ENCODE data around the gene TBC1D14.

TBC1D14 gene

GRCh38 chr4:6918338-6918737 is 8.7 kb downstream of the TBC1D14 start:
- no peaks in the 10 kb centered on the region for H3K9me3 ChIP-seq (ENCODE audit: control insufficient read depth, insufficient read depth, low read depth, low read length)
- 0 out of 2 replicates have a peak, but pooled peaks cover under 1% of the 10 kb centered on the region for H3K36me3 ChIP-seq (ENCODE audit: control insufficient read depth, insufficient read depth, low read length)
- H3K4me3 ChIP-seq (ENCODE audit: low read depth, low read length): no peak overlapping the region
- H3K27me3 ChIP-seq (ENCODE audit: control insufficient read depth, insufficient read depth, low read length): no peaks in the 10 kb centered on the region
- H3K9ac ChIP-seq (ENCODE audit: low read length): no peak overlapping the region
- H3K4me1 ChIP-seq (ENCODE audit: control insufficient read depth, insufficient read depth, low read length): peaks cover 26% of the 10 kb centered on the region
- H3K27ac ChIP-seq (ENCODE audit: low read depth, low read length): no peak overlapping the region

- Histone ChIP-seq H3K9ac (ENCODE audit: low read length) (no peak overlapping the region), H3K36me3 (ENCODE audit: control insufficient read depth, insufficient read depth, low read length) (peaks cover 15% of the 10 kb centered on the region), H3K4me1 (ENCODE audit: control insufficient read depth, insufficient read depth, low read length) (peaks cover 26% of the 10 kb centered on the region), H3K4me3 (ENCODE audit: low read depth, low read length) (no peak overlapping the region), H3K27ac (ENCODE audit: low read depth, low read length) (no peak overlapping the region), H3K9me3 (ENCODE audit: control insufficient read depth, insufficient read depth, low read depth, low read length) (no peaks in the 10 kb centered on the region), H3K27me3 (ENCODE audit: control insufficient read depth, insufficient read depth, low read length) (no peaks in the 10 kb centered on the region)
These were observed 10.5 kb downstream of the TBC1D14 start for GRCh38 chr4:6920171-6920570.

GRCh38 chr4:6923507-6923906 is 13.9 kb downstream of the TBC1D14 start:
- Histone ChIP-seq H3K4me3 (ENCODE audit: low read depth, low read length) (no peak overlapping the region), H3K9ac (ENCODE audit: low read length) (no peak overlapping the region), H3K27me3 (ENCODE audit: control insufficient read depth, insufficient read depth, low read length) (no peaks in the 10 kb centered on the region), H3K27ac (ENCODE audit: low read depth, low read length) (no peak overlapping the region), H3K9me3 (ENCODE audit: control insufficient read depth, insufficient read depth, low read depth, low read length) (no peaks in the 10 kb centered on the region), H3K4me1 (ENCODE audit: control insufficient read depth, insufficient read depth, low read length) (peaks cover 11% of the 10 kb centered on the region), H3K36me3 (ENCODE audit: control insufficient read depth, insufficient read depth, low read length) (peaks cover 15% of the 10 kb centered on the region)

- peaks cover 16% of the 10 kb centered on the region; the same call in 1 of the 2 replicates for H3K4me1 ChIP-seq (ENCODE audit: control insufficient read depth, insufficient read depth, low read length)
These were observed 14.7 kb downstream of the TBC1D14 start for GRCh38 chr4:6924361-6924779.

DNA sequence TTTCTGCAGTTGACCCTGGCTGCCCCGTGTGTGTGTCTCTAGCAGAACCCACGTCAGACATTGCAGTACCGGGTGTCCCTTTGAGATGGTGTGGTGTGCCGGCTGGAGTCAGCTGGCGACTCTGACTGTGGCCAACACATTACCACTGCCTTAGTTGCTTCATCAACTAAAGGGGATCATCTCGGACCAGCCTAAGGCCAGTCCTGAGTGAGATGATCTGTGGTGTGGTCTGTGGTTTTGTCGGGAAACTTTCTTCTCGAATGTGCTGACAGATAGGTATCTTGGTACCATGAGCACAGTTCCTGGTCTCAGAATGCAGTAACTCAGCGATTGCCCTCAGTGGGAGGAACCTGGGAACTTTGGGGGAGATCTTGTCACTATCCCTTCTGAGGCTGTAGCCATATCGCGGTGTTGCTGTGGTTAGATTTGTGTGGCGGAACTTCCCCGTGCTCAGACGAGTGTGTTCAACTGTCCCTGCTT is 15.8 kb downstream of the TBC1D14 start:
- H3K9me3 ChIP-seq (ENCODE audit: control insufficient read depth, insufficient read depth, low read depth, low read length): no peaks in the 10 kb centered on the region
- no peak overlapping the region for H3K4me3 ChIP-seq (ENCODE audit: low read depth, low read length)
- no peak overlapping the region for H3K9ac ChIP-seq (ENCODE audit: low read length)
- no peaks in the 10 kb centered on the region for H3K27me3 ChIP-seq (ENCODE audit: control insufficient read depth, insufficient read depth, low read length)
- H3K4me1 ChIP-seq (ENCODE audit: control insufficient read depth, insufficient read depth, low read length): peaks cover 24% of the 10 kb centered on the region; the same call in 1 of the 2 replicates
- H3K36me3 ChIP-seq (ENCODE audit: control insufficient read depth, insufficient read depth, low read length): peaks cover 15% of the 10 kb centered on the region
- no peak overlapping the region for H3K27ac ChIP-seq (ENCODE audit: low read depth, low read length)

More at GRCh38 chr4:6924361-6924779, 14.7 kb downstream of the TBC1D14 start:
- H3K9me3 ChIP-seq (ENCODE audit: control insufficient read depth, insufficient read depth, low read depth, low read length): no peaks in the 10 kb centered on the region
- H3K9ac ChIP-seq (ENCODE audit: low read length): no peak overlapping the region
- peaks cover 15% of the 10 kb centered on the region for H3K36me3 ChIP-seq (ENCODE audit: control insufficient read depth, insufficient read depth, low read length)
- no peak overlapping the region for H3K27ac ChIP-seq (ENCODE audit: low read depth, low read length)
- H3K4me3 ChIP-seq (ENCODE audit: low read depth, low read length): no peak overlapping the region
- no peaks in the 10 kb centered on the region for H3K27me3 ChIP-seq (ENCODE audit: control insufficient read depth, insufficient read depth, low read length)

DNA sequence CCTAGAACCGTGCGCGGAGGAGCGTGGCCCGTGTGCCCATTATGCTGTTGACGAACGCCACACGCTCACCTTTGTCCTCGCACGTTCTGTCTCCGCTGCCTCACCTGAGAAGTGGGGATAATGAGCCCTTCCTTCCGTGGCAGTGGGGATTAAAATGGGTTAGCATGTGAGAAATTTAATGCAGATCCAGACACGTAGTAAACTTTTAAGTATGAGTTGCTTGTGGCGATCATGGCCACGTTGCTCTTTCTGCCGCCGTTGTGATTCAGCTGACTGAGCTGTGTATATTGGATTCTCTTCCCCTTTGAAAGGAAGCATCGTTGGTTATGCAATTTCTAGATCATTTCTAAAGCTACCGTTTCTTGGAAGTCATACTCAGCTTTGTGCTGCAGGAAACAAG is 16.5 kb downstream of the TBC1D14 start:
- Histone ChIP-seq H3K27me3 (ENCODE audit: control insufficient read depth, insufficient read depth, low read length) (no peaks in the 10 kb centered on the region), H3K4me1 (ENCODE audit: control insufficient read depth, insufficient read depth, low read length) (peaks cover 24% of the 10 kb centered on the region; the same call in 1 of the 2 replicates), H3K27ac (ENCODE audit: low read depth, low read length) (no peak overlapping the region), H3K36me3 (ENCODE audit: control insufficient read depth, insufficient read depth, low read length) (peaks cover 15% of the 10 kb centered on the region), H3K9ac (ENCODE audit: low read length) (no peak overlapping the region), H3K9me3 (ENCODE audit: control insufficient read depth, insufficient read depth, low read depth, low read length) (no peaks in the 10 kb centered on the region), H3K4me3 (ENCODE audit: low read depth, low read length) (no peak overlapping the region)

DNA sequence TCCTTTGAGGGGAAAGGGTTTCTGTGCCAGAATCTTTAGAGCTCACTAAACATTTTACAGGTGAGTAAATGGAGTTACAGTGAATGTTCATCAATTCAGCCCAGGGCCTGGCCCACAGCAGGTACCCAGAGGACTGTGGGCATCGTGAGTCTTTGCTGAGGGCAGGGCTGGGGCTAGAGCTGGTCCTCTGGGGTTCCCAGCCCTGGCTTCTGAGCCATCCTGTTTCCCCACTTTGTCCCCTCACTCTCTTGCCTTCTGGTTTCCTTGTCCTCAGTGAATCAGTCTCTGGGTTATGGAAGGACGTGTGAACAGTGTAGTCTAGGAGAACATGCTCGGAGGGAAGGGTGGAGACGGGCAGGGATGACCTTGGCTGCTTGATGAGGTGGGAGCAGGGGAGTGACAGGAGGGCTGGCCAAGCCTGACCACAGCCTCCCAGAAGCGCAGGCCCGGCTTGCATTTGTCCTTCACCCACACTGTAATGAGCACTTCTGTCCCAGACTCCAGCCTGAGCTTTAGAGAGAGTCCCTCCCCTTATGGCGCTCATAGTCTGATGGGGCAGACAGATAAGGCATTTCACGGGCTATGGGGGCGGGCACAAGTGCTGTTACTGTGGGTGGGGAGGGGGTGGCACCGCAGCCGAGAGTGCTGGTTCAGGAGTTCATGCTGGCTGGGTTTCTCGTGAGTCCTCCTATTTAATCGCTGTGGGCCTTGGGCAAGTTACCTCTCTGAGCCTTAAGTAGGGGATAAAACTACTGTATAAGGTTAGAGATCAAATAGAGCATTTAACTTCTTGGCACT is 17.3 kb downstream of the TBC1D14 start:
- no peaks in the 10 kb centered on the region for H3K27me3 ChIP-seq (ENCODE audit: control insufficient read depth, insufficient read depth, low read length)
- peaks cover 24% of the 10 kb centered on the region; the same call in 1 of the 2 replicates for H3K4me1 ChIP-seq (ENCODE audit: control insufficient read depth, insufficient read depth, low read length)
- H3K9me3 ChIP-seq (ENCODE audit: control insufficient read depth, insufficient read depth, low read depth, low read length): no peaks in the 10 kb centered on the region
- H3K27ac ChIP-seq (ENCODE audit: low read depth, low read length): no peak overlapping the region
- no peak overlapping the region for H3K9ac ChIP-seq (ENCODE audit: low read length)
- H3K4me3 ChIP-seq (ENCODE audit: low read depth, low read length): no peak overlapping the region
- H3K36me3 ChIP-seq (ENCODE audit: control insufficient read depth, insufficient read depth, low read length): peaks cover 18% of the 10 kb centered on the region

- H3K9ac ChIP-seq (ENCODE audit: low read length): no peak overlapping the region
- H3K27ac ChIP-seq (ENCODE audit: low read depth, low read length): no peak overlapping the region
- peaks cover 22% of the 10 kb centered on the region for H3K36me3 ChIP-seq (ENCODE audit: control insufficient read depth, insufficient read depth, low read length)
- no peak overlapping the region for H3K4me3 ChIP-seq (ENCODE audit: low read depth, low read length)
- H3K27me3 ChIP-seq (ENCODE audit: control insufficient read depth, insufficient read depth, low read length): no peaks in the 10 kb centered on the region
- H3K4me1 ChIP-seq (ENCODE audit: control insufficient read depth, insufficient read depth, low read length): peaks cover 24% of the 10 kb centered on the region; the same call in 1 of the 2 replicates
- H3K9me3 ChIP-seq (ENCODE audit: control insufficient read depth, insufficient read depth, low read depth, low read length): no peaks in the 10 kb centered on the region
These were observed 18.5 kb downstream of the TBC1D14 start for GRCh38 chr4:6928081-6928480.

GRCh38 chr4:6929339-6929811 is 19.7 kb downstream of the TBC1D14 start:
- Histone ChIP-seq H3K27me3 (ENCODE audit: control insufficient read depth, insufficient read depth, low read length) (no peaks in the 10 kb centered on the region), H3K27ac (ENCODE audit: low read depth, low read length) (no peak overlapping the region), H3K9me3 (ENCODE audit: control insufficient read depth, insufficient read depth, low read depth, low read length) (no peaks in the 10 kb centered on the region), H3K36me3 (ENCODE audit: control insufficient read depth, insufficient read depth, low read length) (peaks cover 15% of the 10 kb centered on the region), H3K9ac (ENCODE audit: low read length) (no peak overlapping the region), H3K4me3 (ENCODE audit: low read depth, low read length) (no peak overlapping the region), H3K4me1 (ENCODE audit: control insufficient read depth, insufficient read depth, low read length) (peaks cover 24% of the 10 kb centered on the region; the same call in 1 of the 2 replicates)

DNA sequence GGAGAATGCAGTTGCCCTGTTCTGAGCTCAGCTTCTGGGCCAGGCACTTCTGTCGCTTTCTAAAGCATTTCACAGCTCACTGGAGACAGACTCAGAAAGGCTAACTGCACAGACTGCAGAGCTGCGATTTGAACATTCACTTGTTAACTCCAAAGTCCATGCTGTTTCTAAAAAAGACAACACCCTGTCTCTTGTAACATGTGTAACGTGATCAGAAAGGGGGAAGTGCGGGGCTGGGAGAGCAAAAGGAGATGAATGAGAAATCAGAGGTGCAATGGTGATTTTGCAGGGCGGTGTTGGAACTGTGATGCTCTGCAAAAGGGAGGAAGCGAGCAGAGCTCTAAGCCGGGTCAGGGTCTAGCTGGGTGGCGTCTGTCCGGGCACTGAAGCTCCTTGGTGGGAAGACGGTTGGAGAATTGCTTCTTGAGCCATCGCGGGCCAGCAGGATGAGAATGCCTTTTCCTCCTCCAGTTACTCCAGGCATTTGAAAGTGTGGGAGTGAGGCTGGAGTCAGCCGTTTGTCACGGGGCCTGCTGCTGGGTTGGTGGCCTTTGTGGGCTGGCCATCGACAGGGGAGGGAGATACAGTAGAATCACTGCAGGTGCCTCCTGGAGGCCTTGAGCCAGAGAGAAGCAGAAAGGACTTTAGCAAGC is 20.3 kb downstream of the TBC1D14 start:
- no peak overlapping the region for H3K4me3 ChIP-seq (ENCODE audit: low read depth, low read length)
- peaks cover 24% of the 10 kb centered on the region; the same call in 1 of the 2 replicates for H3K4me1 ChIP-seq (ENCODE audit: control insufficient read depth, insufficient read depth, low read length)
- H3K27ac ChIP-seq (ENCODE audit: low read depth, low read length): no peak overlapping the region
- H3K9ac ChIP-seq (ENCODE audit: low read length): no peak overlapping the region
- no peaks in the 10 kb centered on the region for H3K9me3 ChIP-seq (ENCODE audit: control insufficient read depth, insufficient read depth, low read depth, low read length)
- peaks cover 11% of the 10 kb centered on the region for H3K36me3 ChIP-seq (ENCODE audit: control insufficient read depth, insufficient read depth, low read length)
- no peaks in the 10 kb centered on the region for H3K27me3 ChIP-seq (ENCODE audit: control insufficient read depth, insufficient read depth, low read length)

DNA sequence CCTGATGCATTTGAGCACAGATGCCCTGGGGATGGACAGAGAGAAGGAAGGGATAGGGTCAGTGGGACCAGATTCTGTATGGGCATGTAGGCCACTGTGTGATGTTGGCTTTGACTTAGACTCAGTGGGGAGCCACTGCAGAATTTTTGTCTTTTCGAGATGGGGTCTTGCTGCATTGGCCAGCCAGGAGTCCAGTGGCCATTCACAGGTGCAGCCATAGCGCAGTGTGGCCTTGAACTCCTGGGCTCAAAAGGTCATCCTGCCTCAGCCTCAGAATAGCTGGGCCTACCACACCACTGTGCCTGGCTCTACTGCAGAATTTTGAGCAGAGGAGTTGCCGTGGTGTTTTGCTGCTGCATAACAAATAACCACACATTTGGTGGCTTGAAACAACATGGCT is 22.8 kb downstream of the TBC1D14 start:
- H3K4me1 ChIP-seq (ENCODE audit: control insufficient read depth, insufficient read depth, low read length): peaks cover 17% of the 10 kb centered on the region; the same call in 1 of the 2 replicates
- no peak overlapping the region for H3K27ac ChIP-seq (ENCODE audit: low read depth, low read length)
- H3K27me3 ChIP-seq (ENCODE audit: control insufficient read depth, insufficient read depth, low read length): no peaks in the 10 kb centered on the region
- peaks cover 11% of the 10 kb centered on the region for H3K36me3 ChIP-seq (ENCODE audit: control insufficient read depth, insufficient read depth, low read length)
- no peak overlapping the region for H3K4me3 ChIP-seq (ENCODE audit: low read depth, low read length)
- H3K9ac ChIP-seq (ENCODE audit: low read length): no peak overlapping the region
- no peaks in the 10 kb centered on the region for H3K9me3 ChIP-seq (ENCODE audit: control insufficient read depth, insufficient read depth, low read depth, low read length)

Data from HUES6 (cell line).